Testis (tissue), 3 donors: Measurements from ENCODE around the gene SPATA13. TPM values are rescaled to one million over a fixed set of nuclear protein-coding genes. Genes with fewer than 3 reads are reported as not detected.

ENCODE experiments used
- DNase-seq: peaks from one replicate; pipeline ENCODE4 v3.0.0-alpha.2; 2019
- H3K27ac ChIP-seq, 2 donors: fragments of 200-600 bp; sonication (generic); one replicate each; pipeline ENCODE4 v1.5.1; 2019
- H3K27me3 ChIP-seq: fragments of 200-600 bp; sonication (generic); one replicate; pipeline ENCODE4 v1.5.1; 2019
- H3K36me3 ChIP-seq: fragments of 200-600 bp; sonication (generic); one replicate; pipeline ENCODE4 v1.5.1; 2017; ENCODE audit warnings: low read depth; ENCODE audit errors: missing control alignments
- H3K4me1 ChIP-seq: fragments of 200-600 bp; sonication (generic); one replicate; pipeline ENCODE4 v1.5.1; 2019
- H3K4me3 ChIP-seq, 2 donors: fragments of 200-600 bp; sonication (generic); one replicate each; pipeline ENCODE4 v1.5.1; 2017 to 2019
- H3K9me3 ChIP-seq: fragments of 200-600 bp; sonication (generic); one replicate; pipeline ENCODE4 v1.5.1; 2017
- CTCF ChIP-seq, 3 experiments: fragments of 450-650 bp in 2 of 3; fragments of 200-600 bp in 1 of 3; sonication (generic) in 1 of 3; IDR thresholded peaks; one replicate each; pipeline ENCODE4 v1.5.1; 2016 to 2019; ENCODE audit warnings: antibody characterized with exemption in 3 of 3, mild to moderate bottlenecking in 2 of 3, moderate library complexity in 1 of 3
- POLR2A ChIP-seq: fragments of 450-650 bp; IDR thresholded peaks from one replicate; pipeline ENCODE4 v1.6.1; 2017; ENCODE audit warnings: antibody characterized with exemption, mild to moderate bottlenecking, moderate library complexity
- WGBS, 2 donors: methylation state at CpG; one replicate each; pipeline ENCODE4 v1.1.5; 2018; 5-methylcytosine and 5-hydroxymethylcytosine counted together
- intact Hi-C: fragments of 100-400 bp; cut with DNase I; formaldehyde crosslinking; loops from one replicate; pipeline ENCODE4 v1.15.1; 2023; ENCODE audit warnings: low total_unique reads
- polyA plus RNA-seq: library from polyadenylated mRNA; stranded (reverse); fragments of 350-450 nt; fragmentation: Illumina TruSeq; extraction: RNeasy Lipid Tissue Mini Kit (QIAGEN cat#74804); gene quantifications from one replicate; pipeline ENCODE4 v1.2.3, GENCODE V29; 2014; ENCODE audit warnings: low read depth, low replicate concordance; ENCODE audit not compliant: insufficient read depth
- total RNA-seq, 2 donors: library from RNA; depleted of rRNA; stranded (reverse); fragments of >200 nt; gene quantifications; one replicate each; pipeline ENCODE4 v1.2.3, GENCODE V29; 2016

The SPATA13 gene
- total and polyA plus RNA-seq, 3 donors from 2014 or later = 12.9 to 35.6 (median 30.6) TPM

GRCh38 chr13:24217601-24218281 lies 57.2 kb downstream of the SPATA13 start:
- TF ChIP-seq CTCF (IDR thresholded peaks at IDR 0.05) (no peak), POLR2A (no peak)
- Histone ChIP-seq H3K4me1 (peaks cover 8% of the 10 kb centered on the region), H3K36me3 (no peaks in the 10 kb centered on the region), H3K4me3 (no peak overlapping the region), H3K9me3 (no peaks in the 10 kb centered on the region), H3K27me3 (no peaks in the 10 kb centered on the region), H3K27ac (no peak overlapping the region)
- no peak for DNase-seq
- intact Hi-C loops = loop anchor here (10.0 kb wide), 1 partner anchor 193 kb away; no protein-coding TSS in a partner anchor
- WGBS, 2 donors = 71 to 77% methylated on average over 5 to 6 of the region's 6 CpGs

- Histone ChIP-seq H3K27ac (no peak overlapping the region), H3K36me3 (no peaks in the 10 kb centered on the region), H3K27me3 (no peaks in the 10 kb centered on the region), H3K4me1 (peaks cover 8% of the 10 kb centered on the region), H3K4me3 (no peak overlapping the region), H3K9me3 (no peaks in the 10 kb centered on the region)
- WGBS, 2 donors = 84 to 85% methylated on average over 3 of the region's 3 CpGs
- no peak for DNase-seq
- intact Hi-C loops = loop anchor here (10.0 kb wide), 1 partner anchor 194 kb away; no protein-coding TSS in a partner anchor
- TF ChIP-seq CTCF (IDR thresholded peaks at IDR 0.05) = no peak
- TF ChIP-seq POLR2A = no peak
Observed at GRCh38 chr13:24218338-24218737, 57.8 kb downstream of the SPATA13 start.

- 42 to 47% methylated on average over 2 of the region's 2 CpGs for whole genome bisulfite sequencing, 2 donors
- Histone ChIP-seq H3K36me3 (no peaks in the 10 kb centered on the region), H3K4me3 (no peak overlapping the region), H3K27ac (no peak overlapping the region), H3K4me1 (peaks cover 8% of the 10 kb centered on the region), H3K27me3 (no peaks in the 10 kb centered on the region), H3K9me3 (no peaks in the 10 kb centered on the region)
- no peak for DNase-seq
- TF ChIP-seq POLR2A (no peak), CTCF (IDR thresholded peaks at IDR 0.05) (no peak)
- intact Hi-C loops = loop anchor here (10.0 kb wide), 1 partner anchor 194 kb away; no protein-coding TSS in a partner anchor
Observed at GRCh38 chr13:24218977-24219376, 58.5 kb downstream of the SPATA13 start.

GRCh38 chr13:24220086-24220703 lies 59.7 kb downstream of the SPATA13 start:
- DNase-seq = peak; percentile 81
- TF ChIP-seq CTCF (IDR thresholded peaks at IDR 0.05) (peak; percentile 61 to 78 (median 78)), POLR2A (no peak)
- Histone ChIP-seq H3K4me1 (peaks cover 8% of the 10 kb centered on the region), H3K4me3 (no peak overlapping the region), H3K27me3 (no peaks in the 10 kb centered on the region), H3K9me3 (no peaks in the 10 kb centered on the region), H3K27ac (no peak overlapping the region), H3K36me3 (no peaks in the 10 kb centered on the region)
- intact Hi-C loops = loop anchor here (10.0 kb wide), 1 partner anchor 165 kb away; no protein-coding TSS in a partner anchor
- WGBS, 2 donors = 56 to 63% methylated on average over 6 of the region's 6 CpGs
